Activated CD4-positive, alpha-beta T cell treated with anti-CD3 and anti-CD28 coated beads, Interleukin-2, amount 50 U/mL, for 48 hours (primary cell): Measurements from ENCODE around the gene LCNL1.

ENCODE experiments used
- DNase-seq, 2 experiments: peaks; one replicate each; pipeline ENCODE4 v3.0.0-alpha.2; 2020

Gene LCNL1

DNA sequence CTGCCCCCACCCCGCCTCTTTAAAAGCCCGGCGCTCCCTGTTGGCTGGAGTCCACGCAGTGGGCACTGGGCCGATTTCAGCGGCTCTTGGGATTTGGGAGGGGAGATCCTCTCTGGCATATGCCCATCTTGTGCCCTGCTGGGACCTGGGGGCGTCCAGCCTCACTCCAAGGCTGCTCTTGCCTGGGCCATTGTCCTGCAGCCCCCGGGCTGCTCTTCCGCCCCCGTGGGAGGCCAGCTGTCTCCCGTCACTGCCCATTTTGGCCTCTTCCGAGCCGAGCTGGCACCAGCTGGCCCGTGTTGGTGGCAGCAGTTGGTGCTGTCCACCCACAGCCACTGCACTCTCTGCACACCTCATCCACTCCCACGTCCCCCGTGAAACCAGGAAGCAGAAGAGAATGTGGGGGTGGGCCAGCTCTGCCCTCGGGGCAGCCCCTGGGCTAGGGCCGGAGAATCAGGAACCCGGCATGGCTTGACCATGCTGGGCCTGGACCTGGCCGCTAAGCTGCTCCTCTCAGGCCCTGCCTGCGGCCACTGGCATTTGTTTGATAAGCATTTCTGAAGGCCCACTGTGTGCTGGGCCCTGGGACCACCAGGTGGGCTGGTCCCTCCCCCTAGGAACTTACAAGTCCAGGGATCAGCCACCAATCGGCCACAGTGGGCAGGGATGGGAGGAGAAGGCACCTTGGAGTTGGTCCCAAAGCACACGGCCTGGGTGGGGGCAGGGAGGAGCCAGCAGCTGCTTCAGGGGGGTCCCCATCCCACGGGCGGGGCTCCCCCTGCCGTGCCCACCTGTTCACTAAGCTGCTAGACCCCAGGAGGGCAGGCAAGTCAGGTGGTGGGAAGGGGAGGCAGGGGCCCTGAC, 35.5 kb upstream of the LCNL1 start:
- DNase-seq = no peak

- DNase-seq = peak in 1 of 2 experiments; percentile 35
These were observed 34.8 kb upstream of the LCNL1 start for GRCh38 chr9:136947955-136948510.

DNA sequence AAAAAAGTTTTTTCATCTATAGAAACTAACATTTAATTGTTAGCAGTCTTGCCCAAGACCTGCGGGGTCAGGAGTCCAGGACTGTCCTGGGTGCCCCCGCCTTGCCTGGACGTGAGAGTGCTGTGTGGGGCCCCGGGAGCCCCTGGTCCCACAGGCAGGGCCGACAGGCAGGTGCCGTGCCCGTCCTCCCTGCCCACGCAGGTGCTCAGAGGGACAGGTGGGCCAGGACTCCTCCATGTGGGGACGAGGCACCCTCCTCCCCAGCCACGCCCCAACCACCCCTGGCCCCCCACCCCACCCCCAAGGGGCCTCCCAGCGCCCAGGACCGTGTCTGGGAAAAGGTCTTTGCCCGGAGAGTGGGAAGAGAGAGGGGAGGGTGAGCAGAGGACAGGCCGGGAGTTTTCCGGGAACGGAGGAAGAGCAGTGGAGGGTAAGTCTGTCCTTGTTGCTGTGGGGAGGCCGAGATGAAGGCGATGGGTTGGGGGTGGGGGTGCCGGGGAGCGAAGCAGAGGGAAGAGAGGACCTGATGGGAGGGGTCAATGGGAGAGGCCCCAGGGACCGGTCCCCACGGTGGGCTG, 33.5 kb upstream of the LCNL1 start:
- no peak for DNase-seq

DNA sequence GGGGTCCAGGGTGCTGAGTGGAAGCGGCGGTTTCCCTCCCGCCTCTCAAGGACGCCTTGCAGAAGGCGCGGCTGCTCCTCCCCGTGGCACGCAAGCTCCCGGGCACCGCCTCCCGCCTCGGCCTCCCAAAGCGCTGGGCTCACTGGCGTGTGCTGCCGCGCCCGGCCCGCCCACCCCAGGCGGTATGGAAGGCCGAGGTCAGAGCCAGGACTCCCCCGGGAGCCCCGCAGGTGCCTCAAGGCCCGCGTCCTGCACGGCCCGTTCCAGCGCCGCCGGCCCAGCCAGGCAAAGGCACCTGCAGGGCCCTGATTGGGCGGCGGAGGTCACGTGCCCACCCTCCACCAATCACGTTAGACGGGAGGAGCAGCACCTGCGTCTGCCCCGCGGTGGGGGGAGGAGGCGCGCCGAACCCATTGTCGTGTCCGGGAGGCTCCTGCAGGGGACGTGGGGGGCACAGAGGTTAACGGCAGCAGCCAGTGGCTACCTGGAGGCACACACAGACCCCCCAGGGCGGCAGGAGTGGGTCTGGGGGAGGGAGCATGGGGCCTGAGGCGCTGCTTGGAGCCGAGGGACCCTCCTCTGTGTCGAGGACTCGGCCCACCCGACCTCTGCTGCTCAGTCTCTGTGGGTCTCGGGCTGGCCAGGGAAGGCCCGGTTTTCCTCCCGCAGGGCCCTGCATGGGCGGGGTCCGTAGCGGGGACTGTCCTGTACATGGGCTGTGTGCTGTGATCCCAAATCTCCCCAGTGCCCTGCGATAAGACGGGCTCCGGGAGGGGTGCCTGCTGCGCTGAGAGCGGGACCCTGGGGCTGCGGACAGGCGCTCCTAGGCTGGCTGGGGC, 32.8 kb upstream of the LCNL1 start:
- DNase-seq = peak; percentile 98

DNA sequence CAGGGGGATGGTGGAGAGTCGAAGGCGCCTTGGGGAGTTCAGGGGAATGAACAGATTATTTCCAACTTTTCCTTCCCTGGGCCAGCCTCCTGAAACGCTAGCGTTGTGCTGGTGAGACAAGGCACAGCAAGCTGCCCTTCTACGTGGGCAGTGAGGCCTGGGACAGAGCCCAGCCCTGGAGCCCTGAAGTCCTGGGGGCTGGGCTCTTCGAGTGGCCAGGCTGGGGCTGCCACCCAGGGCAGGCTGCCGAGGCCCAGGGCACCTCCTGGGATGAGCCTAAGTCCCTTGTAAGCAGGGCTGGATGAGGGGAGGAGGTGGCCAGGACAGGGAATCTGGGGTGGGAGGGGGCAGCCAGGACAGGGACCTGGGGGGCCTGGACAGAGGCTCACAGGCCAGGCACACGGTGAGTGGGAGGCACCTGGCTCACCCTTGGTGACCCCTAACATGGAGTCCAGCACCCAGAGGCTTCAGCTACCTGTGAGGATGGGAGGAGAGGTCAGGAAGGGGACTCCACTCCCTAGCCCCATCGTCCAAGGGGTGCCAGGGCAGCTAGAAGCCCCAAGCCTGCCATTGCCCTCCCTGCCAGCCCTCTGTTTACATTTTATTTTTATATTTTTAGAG, 32.0 kb upstream of the LCNL1 start:
- DNase-seq = no peak

GRCh38 chr9:136951541-136952320, 31.1 kb upstream of the LCNL1 start, which contains the start of gene LCN12:
Gene LCN12 (plus strand): TSS chr9:136952273. CDS start chr9:136952328, 55 bp downstream.
- DNase-seq = no peak

GRCh38 chr9:136952321-136952850, 30.4 kb upstream of the LCNL1 start:
- no peak for DNase-seq

DNA sequence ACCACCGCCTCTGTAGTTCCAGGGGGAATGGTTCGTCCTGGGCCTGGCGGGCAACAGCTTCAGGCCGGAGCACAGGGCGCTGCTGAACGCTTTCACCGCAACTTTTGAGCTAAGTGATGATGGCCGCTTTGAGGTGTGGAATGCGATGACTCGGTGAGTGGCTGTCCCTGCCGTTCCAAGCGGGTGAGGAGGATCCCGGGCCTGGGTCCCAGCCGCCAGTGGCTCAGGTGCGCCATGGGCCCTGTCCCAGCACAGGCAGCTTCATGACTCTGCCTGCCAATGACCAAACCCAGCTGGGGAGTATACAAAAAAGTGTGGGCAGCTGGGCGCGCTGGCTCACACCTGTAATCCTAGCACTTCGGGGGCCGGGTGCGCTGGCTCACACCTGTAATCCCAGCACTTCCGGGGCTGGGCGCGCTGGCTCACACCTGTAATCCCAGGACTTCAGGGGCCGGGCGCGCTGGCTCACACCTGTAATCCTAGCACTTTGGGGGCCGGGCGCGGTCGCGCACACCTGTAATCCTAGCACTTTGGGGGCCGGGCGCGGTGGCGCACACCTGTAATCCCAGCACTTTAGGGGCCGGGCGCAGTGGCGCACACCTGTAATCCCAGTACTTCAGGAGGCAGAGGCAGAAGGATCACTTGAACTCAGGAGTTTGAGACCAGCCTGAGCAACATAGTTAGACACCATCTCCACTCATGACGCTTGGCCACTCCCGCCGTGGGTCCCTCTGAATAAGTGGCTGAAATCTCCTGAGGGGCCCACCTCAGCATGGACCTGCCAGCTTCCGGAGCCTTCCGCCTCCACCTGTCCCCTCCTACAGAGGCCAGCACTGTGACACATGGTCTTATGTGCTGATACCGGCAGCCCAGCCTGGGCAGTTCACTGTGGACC, 29.7 kb upstream of the LCNL1 start:
- no peak for DNase-seq

- DNase-seq = no peak
These were observed 29.0 kb upstream of the LCNL1 start for GRCh38 chr9:136953771-136954269.

DNA sequence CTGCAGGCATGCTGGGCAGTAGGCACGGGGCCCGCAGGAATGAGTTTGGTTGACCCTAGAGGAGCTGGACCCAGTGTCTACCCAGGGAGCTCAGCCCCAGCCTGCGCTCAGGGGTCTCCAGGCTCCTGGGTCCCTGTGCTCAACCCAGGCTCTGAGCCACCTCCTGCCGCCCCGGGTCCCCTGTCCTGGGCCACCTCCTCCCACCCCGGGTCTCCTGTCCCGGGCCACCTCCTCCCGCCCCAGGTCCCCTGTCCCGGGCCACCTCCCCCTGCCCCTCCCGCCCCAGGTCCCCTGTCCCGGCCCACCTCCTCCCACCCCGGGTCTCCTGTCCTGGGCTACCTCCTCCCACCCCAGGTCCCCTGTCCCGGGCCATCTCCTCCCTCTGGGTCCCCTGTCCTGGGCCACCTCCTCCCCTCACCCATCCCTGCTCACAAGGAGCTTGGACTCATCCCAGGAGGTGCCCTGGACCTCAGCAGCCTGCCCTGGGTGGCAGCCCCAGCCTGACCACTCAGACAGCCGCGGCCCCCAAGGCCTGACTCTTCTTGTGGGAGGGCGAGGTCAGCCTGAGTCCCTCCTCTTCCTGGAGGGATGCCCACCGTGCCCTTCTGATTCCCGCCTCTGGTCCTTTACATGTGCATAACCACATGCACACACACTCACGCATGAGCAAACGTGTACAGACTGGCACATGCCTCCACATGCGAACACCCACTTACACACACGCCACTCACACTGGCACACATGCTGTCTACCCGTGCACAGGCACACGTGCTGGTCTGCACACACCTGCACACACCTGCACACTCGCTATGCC, 28.3 kb upstream of the LCNL1 start:
- no peak for DNase-seq

DNA sequence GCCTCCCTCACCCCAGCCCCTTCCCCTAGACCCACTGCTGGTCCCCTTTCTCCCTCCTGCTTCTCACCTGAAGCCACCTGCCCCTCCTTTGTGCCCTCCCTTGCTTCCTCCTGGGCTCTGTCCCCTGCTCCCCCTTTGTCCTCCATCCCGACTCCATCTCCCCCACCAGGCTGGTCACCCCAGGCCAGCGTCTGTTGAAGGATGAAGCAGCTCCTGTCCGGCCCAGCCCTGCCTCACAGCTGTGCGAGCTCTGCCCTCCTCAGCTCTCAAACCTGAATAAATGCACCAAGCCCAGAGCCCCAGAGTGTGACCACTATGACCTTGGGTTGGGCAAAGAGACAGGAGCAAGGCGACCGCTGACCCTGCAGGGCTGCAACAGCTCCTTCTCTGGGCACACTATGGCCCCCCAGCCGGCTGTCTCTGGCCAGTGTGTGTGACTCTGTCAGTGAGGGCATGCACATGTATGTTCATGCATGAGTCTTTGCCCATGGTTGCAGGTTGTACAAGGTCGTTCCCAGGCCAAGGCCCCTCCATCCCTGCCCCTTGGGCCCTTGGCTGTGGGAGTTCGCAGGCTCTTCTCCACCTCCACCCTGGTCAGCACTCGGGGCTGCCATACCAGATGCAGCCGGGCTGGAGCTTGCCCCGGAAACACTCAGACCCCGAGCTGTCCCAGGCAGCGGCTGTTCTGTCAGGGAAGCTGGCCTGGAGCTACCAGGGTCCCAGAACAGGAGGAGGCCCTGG, 27.4 kb upstream of the LCNL1 start:
- DNase-seq = no peak

DNA sequence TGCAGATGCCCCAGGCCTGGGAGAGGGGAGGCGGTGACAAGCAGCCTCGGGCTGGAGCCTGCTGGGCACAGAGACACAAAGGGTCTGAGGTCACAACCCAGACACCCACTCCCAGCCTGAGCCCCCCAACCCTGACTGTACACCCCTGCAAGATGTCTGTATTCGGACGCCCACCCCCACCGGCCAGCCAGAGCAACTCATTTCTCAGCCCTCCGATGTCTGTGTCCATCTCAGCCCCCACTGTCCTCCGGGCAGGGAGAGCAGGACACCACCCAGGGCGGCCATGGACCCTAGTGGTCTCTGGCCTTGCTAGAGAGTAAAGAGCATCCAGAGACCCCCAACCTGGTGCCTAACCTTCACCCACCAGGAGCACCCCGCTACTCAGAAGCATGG, 26.9 kb upstream of the LCNL1 start:
- DNase-seq = no peak

DNA sequence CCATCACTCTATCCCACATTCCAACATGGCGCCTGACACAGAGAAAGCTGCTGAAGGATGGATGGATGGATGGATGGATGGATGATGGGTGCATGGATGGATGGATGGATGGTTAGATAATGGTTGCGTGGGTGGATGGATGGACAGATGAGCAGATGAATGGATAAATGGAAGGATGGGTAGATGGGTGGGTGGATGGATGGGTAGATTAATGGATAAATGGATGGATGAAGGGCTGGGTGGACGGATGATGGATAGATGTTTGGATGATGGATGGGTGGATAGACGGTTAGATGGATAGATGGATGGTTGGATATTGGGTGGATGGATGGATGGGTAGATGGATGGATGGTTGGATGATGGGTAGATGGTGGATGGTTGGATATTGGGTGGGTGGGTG, 26.2 kb upstream of the LCNL1 start:
- no peak for DNase-seq

- no peak for DNase-seq
These were observed 25.3 kb upstream of the LCNL1 start for GRCh38 chr9:136957461-136957860.

DNA sequence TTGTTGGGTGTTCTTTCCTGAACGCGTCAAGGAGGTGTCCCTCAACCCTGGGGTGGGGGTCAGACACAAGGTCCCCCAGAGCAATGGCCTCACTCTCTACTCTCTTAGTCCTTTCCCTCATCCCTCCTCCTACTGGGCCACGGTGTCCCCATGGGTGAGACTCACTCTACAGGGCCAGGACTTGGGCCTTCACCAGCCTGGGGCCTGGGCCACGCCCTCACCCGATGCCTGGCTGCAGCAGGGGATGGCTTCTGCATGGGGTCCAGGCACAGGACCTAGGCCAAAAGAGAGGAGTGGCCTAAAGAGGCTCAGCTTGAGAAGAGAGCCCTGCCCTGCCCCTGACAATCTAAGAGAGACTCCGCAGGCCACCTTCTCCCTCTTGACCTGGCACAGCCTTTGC, 24.9 kb upstream of the LCNL1 start:
- no peak for DNase-seq

GRCh38 chr9:136958473-136958872, 24.3 kb upstream of the LCNL1 start:
- no peak for DNase-seq

GRCh38 chr9:136958898-136959850, 23.6 kb upstream of the LCNL1 start:
- DNase-seq = no peak
